Thymus (tissue), 11 donors: ENCODE data around the gene KLRD1. TPM values are rescaled to one million over a fixed set of nuclear protein-coding genes. Genes with fewer than 3 reads are reported as not detected.
"Not testable (repeated sequence)": the region's sequence is repeated elsewhere in the genome, so short reads cannot be mapped to it uniquely, and the experiment has no call there.

Experiments
- DNase-seq, 9 donors: peaks; one replicate each; pipeline ENCODE4 v3.0.0-alpha.2; 2013; ENCODE audit warnings: low spot score in 9 of 9, low read depth in 6 of 9, missing footprints in 1 of 9
- H3K27ac ChIP-seq, 2 donors: one replicate each; pipeline ENCODE4 v1.5.1; 2013; ENCODE audit warnings: control low read depth in 1 of 2, low read depth in 1 of 2, low read length in 1 of 2, mild to moderate bottlenecking in 1 of 2, moderate library complexity in 1 of 2
- H3K27me3 ChIP-seq, 2 donors: one replicate each; pipeline ENCODE4 v1.5.1; 2013; ENCODE audit warnings: low read length in 1 of 2; ENCODE audit not compliant: control insufficient read depth in 2 of 2, insufficient read depth in 1 of 2
- H3K36me3 ChIP-seq, 2 donors: one replicate each; pipeline ENCODE4 v1.5.1; 2013; ENCODE audit warnings: low read length in 1 of 2, mild to moderate bottlenecking in 1 of 2, moderate library complexity in 1 of 2; ENCODE audit not compliant: control insufficient read depth in 2 of 2, insufficient read depth in 2 of 2
- H3K4me1 ChIP-seq, 2 donors: one replicate each; pipeline ENCODE4 v1.5.1; 2013; ENCODE audit warnings: low read length in 2 of 2; ENCODE audit not compliant: control insufficient read depth in 2 of 2, insufficient read depth in 2 of 2
- H3K4me3 ChIP-seq, 2 donors: one replicate each; pipeline ENCODE4 v1.5.1; 2013; ENCODE audit warnings: low read length in 2 of 2, control low read depth in 1 of 2, mild to moderate bottlenecking in 1 of 2
- H3K9me3 ChIP-seq, 2 donors: one replicate each; pipeline ENCODE4 v1.5.1; 2013; ENCODE audit warnings: low read length in 1 of 2, mild to moderate bottlenecking in 1 of 2; ENCODE audit not compliant: control insufficient read depth in 2 of 2, insufficient read depth in 1 of 2
- WGBS: extraction: QIAGEN DNeasy Blood & Tissue Kit; methylation state at CpG from one replicate; pipeline ENCODE4 v1.1.7; 2013; 5-methylcytosine and 5-hydroxymethylcytosine counted together
- polyA plus RNA-seq: library from polyadenylated mRNA; stranded (reverse); fragments of 200-250 nt; gene quantifications from one replicate; pipeline ENCODE4 v1.2.3, GENCODE V29; 2013
- total RNA-seq: library from RNA; stranded (reverse); fragments of 120-200 nt; gene quantifications from one replicate; pipeline ENCODE4 v1.2.4, GENCODE V29; 2013
- donor health status: healthy.

The KLRD1 gene
- total and polyA plus RNA-seq, 2 donors: 1.1 to 2.6 TPM

GRCh38 chr12:10363914-10364814 is 56.5 kb downstream of the KLRD1 start:
- H3K4me1 ChIP-seq: peaks cover 13 to 39% of the 10 kb centered on the region in 2 donors
- H3K36me3 ChIP-seq: no peaks in the 10 kb centered on the region

GRCh38 chr12:10364815-10365622 is 57.3 kb downstream of the KLRD1 start:
- Histone ChIP-seq H3K4me1 (peaks cover 13 to 39% of the 10 kb centered on the region in 2 donors), H3K4me3 (peak overlapping the region; percentile 58 to 76), H3K27ac (peak overlapping the region; percentile 94 to 96), H3K9me3 (peaks cover 0 to 10% of the 10 kb centered on the region in 2 donors), H3K36me3 (no peaks in the 10 kb centered on the region), H3K27me3 (no peaks in the 10 kb centered on the region)
- WGBS: 2% methylated on average over 15 of the region's 15 CpGs
- peak; percentile 76 to 96 (median 90) for DNase-seq

More at GRCh38 chr12:10363914-10364814, 56.5 kb downstream of the KLRD1 start:
- WGBS: 31% methylated on average over 19 of the region's 19 CpGs
- peak overlapping the region; percentile 94 to 96 for H3K27ac ChIP-seq
- H3K4me3 ChIP-seq: peak overlapping the region; percentile 58 to 76
- peak in 8 of 9 donors; percentile 42 to 83 (median 56) for DNase-seq
- H3K9me3 ChIP-seq: peaks cover 0 to 10% of the 10 kb centered on the region in 2 donors
- H3K27me3 ChIP-seq: no peaks in the 10 kb centered on the region

- Histone ChIP-seq H3K9me3 (peaks cover 0 to 10% of the 10 kb centered on the region in 2 donors), H3K27ac (peak overlapping the region; percentile 94 to 96), H3K4me3 (peak overlapping the region; percentile 58 to 76), H3K27me3 (no peaks in the 10 kb centered on the region), H3K36me3 (no peaks in the 10 kb centered on the region), H3K4me1 (peaks cover 13 to 39% of the 10 kb centered on the region in 2 donors)
- DNase-seq: peak in 1 of 9 donors; percentile 21
- 65% methylated on average over 6 of the region's 6 CpGs for WGBS
These were observed 58.2 kb downstream of the KLRD1 start for GRCh38 chr12:10365696-10366405.

GRCh38 chr12:10366875-10367274 is 59.2 kb downstream of the KLRD1 start:
- H3K4me1 ChIP-seq: peaks cover 11 to 39% of the 10 kb centered on the region in 2 donors
- H3K27ac ChIP-seq: peak overlapping the region in 1 of 2 donors; percentile 94
- no peaks in the 10 kb centered on the region for H3K36me3 ChIP-seq
- H3K27me3 ChIP-seq: no peaks in the 10 kb centered on the region
- H3K4me3 ChIP-seq: no peak overlapping the region
- peaks cover 0 to 10% of the 10 kb centered on the region in 2 donors for H3K9me3 ChIP-seq
- DNase-seq: peak in 4 of 9 donors; percentile 18 to 69 (median 30)

- H3K27me3 ChIP-seq, H3K36me3 ChIP-seq, H3K4me3 ChIP-seq, DNase-seq, H3K27ac ChIP-seq, H3K9me3 ChIP-seq: not testable (repeated sequence)
- WGBS: 88% methylated on average over 4 of the region's 4 CpGs
- peaks cover 11 to 38% of the 10 kb centered on the region in 2 donors for H3K4me1 ChIP-seq
These were observed 60.0 kb downstream of the KLRD1 start for GRCh38 chr12:10367714-10368113.

- Histone ChIP-seq H3K27me3 (no peaks in the 10 kb centered on the region), H3K4me3 (no peak overlapping the region), H3K36me3 (no peaks in the 10 kb centered on the region), H3K4me1 (peaks cover 11 to 30% of the 10 kb centered on the region in 2 donors), H3K27ac (no peak overlapping the region), H3K9me3 (peaks cover 0 to 10% of the 10 kb centered on the region in 2 donors)
- no peak for DNase-seq
- 96% methylated on average over 10 of the region's 10 CpGs for WGBS
These were observed 60.8 kb downstream of the KLRD1 start for GRCh38 chr12:10368206-10369171.

GRCh38 chr12:10369557-10370415 is 62.1 kb downstream of the KLRD1 start:
- 92% methylated on average over 8 of the region's 8 CpGs for WGBS
- H3K4me3 ChIP-seq: no peak overlapping the region
- peaks cover 0 to 10% of the 10 kb centered on the region in 2 donors for H3K9me3 ChIP-seq
- H3K27me3 ChIP-seq: no peaks in the 10 kb centered on the region
- no peak for DNase-seq
- peaks cover 11 to 20% of the 10 kb centered on the region in 2 donors for H3K4me1 ChIP-seq
- no peaks in the 10 kb centered on the region for H3K36me3 ChIP-seq
- H3K27ac ChIP-seq: no peak overlapping the region
